Caco-2 (cell line): ENCODE results near the gene TNS1. TPM values are rescaled to one million over a fixed set of nuclear protein-coding genes. Genes with fewer than 3 reads are reported as not detected.
A peak's percentile ranks its signal among the peaks of the same experiment; 100 is the strongest.

Experiments
- BruUV-seq: library from RNA; stranded (reverse); fragments of 400-500 nt; replicated peaks from 2 replicates; lab custom pipeline; 2021; lab: Mats Ljungman, UMichigan
- CTCF ChIA-PET: fragments of 300-600 bp; sonication (Branson Sonifier 250); formaldehyde crosslinking; loops from one replicate; lab custom pipeline; 2022; ENCODE audit warnings: antibody characterized with exemption; lab: Charles Lee
- POLR2A ChIA-PET: fragments of 300-600 bp; sonication (Branson Sonifier 250); formaldehyde crosslinking; loops from one replicate; lab custom pipeline; 2022; ENCODE audit warnings: antibody characterized with exemption; lab: Charles Lee
- DNase-seq, 2 experiments: peaks; one replicate each; pipeline versions ENCODE4 v3.0.0 to v3.0.0-alpha.2; 2020 to 2022
- H3K27me3 ChIP-seq: replicated peaks from 2 replicates; pipeline ENCODE4 v1.6.0; 2011; ENCODE audit warnings: low read length; ENCODE audit not compliant: control insufficient read depth, insufficient read depth
- H3K36me3 ChIP-seq: 2 replicates; pipeline ENCODE4 v1.5.1; 2011; ENCODE audit warnings: low read length; ENCODE audit not compliant: control insufficient read depth, insufficient read depth
- H3K4me1 ChIP-seq: fragments of 250-450 bp; sonication (Bioruptor Pico); 2 replicates; pipeline ENCODE4 v1.5.1; 2020; ENCODE audit warnings: mild to moderate bottlenecking
- H3K4me3 ChIP-seq: 2 replicates; pipeline ENCODE4 v1.5.1; 2011; ENCODE audit warnings: low read depth, mild to moderate bottlenecking, control low read depth, low read length
- H3K9me3 ChIP-seq: fragments of 250-450 bp; sonication (Bioruptor Pico); 2 replicates; pipeline ENCODE4 v1.5.1; 2020; ENCODE audit warnings: mild to moderate bottlenecking, moderate library complexity
- H3K27ac Mint-ChIP-seq: one replicate; pipeline ENCODE4 v1.8.0; 2022; ENCODE audit warnings: mixed read lengths; ENCODE audit not compliant: unreplicated experiment
- H3K27me3 Mint-ChIP-seq: one replicate; pipeline ENCODE4 v1.8.0; 2022; ENCODE audit warnings: mixed read lengths; ENCODE audit not compliant: insufficient read depth, unreplicated experiment
- H3K36me3 Mint-ChIP-seq: one replicate; pipeline ENCODE4 v1.8.0; 2022; ENCODE audit warnings: mild to moderate bottlenecking, mixed read lengths; ENCODE audit not compliant: insufficient read depth, unreplicated experiment
- H3K4me1 Mint-ChIP-seq: one replicate; pipeline ENCODE4 v1.8.0; 2022; ENCODE audit warnings: low read depth, mixed read lengths; ENCODE audit not compliant: unreplicated experiment
- H3K4me3 Mint-ChIP-seq: one replicate; pipeline ENCODE4 v1.8.0; 2022; ENCODE audit warnings: mild to moderate bottlenecking, moderate library complexity, mixed read lengths; ENCODE audit not compliant: unreplicated experiment
- H3K9me3 Mint-ChIP-seq: one replicate; pipeline ENCODE4 v1.8.0; 2022; ENCODE audit warnings: mixed read lengths; ENCODE audit not compliant: unreplicated experiment
- CTCF ChIP-seq, 2 experiments: fragments of 200-600 bp in 1 of 2; IDR thresholded peaks; 1 replicate in 1 of 2; 2 replicates in 1 of 2; pipeline versions ENCODE4 v1.5.1 to v1.8.0; 2011 to 2022; ENCODE audit warnings: antibody characterized with exemption in 1 of 2, control low read depth in 1 of 2, inconsistent platforms in 1 of 2, low read depth in 1 of 2, low read length in 1 of 2, mild to moderate bottlenecking in 1 of 2, moderate library complexity in 1 of 2; ENCODE audit not compliant: insufficient read depth in 1 of 2, severe bottlenecking in 1 of 2, unreplicated experiment in 1 of 2
- intact Hi-C: fragments of 100-400 bp; cut with micrococcal nuclease; formaldehyde crosslinking; loops from one replicate; pipeline ENCODE4 v1.10.0; 2022; ENCODE audit not compliant: unreplicated experiment
- total RNA-seq: library from RNA; stranded (reverse); gene quantifications from 2 replicates; pipeline ENCODE4 v1.2.3, GENCODE V29; 2022

The TNS1 gene
- total RNA-seq, 1 experiment from 2014 or later = 16.1 TPM

GRCh38 chr2:217978536-217979150 is 24.2 kb downstream of the TNS1 start:
- H3K4me3 Mint-ChIP-seq = no peak overlapping the region
- peaks cover 5% of the 10 kb centered on the region for H3K27me3 Mint-ChIP-seq
- CTCF ChIA-PET = interaction anchor here (0.7 kb wide), 1 partner anchor 25 kb away, joined by 3 read pairs; no protein-coding TSS in a partner anchor
- intact Hi-C loops = no loop called here
- peaks cover 9% of the 10 kb centered on the region; the same call in 1 of the 2 replicates for H3K4me1 ChIP-seq
- TF ChIP-seq CTCF (IDR thresholded peaks at IDR 0.05; ENCODE audit: insufficient read depth in 1 of 2, low read depth in 1 of 2, low read length in 1 of 2, severe bottlenecking in 1 of 2, unreplicated experiment in 1 of 2) = no peak
- H3K9me3 Mint-ChIP-seq = no peaks in the 10 kb centered on the region
- no peaks in the 10 kb centered on the region for H3K36me3 Mint-ChIP-seq
- peak overlapping the region; percentile 18 for H3K27ac Mint-ChIP-seq
- H3K9me3 ChIP-seq = no peaks in the 10 kb centered on the region
- POLR2A ChIA-PET = no interaction called here
- BruUV-seq = no TSS peak
- peaks cover 8% of the 10 kb centered on the region for H3K4me1 Mint-ChIP-seq
- no peaks in the 10 kb centered on the region for H3K27me3 ChIP-seq
- peak overlapping the region; percentile 40 for H3K4me3 ChIP-seq
- no peaks in the 10 kb centered on the region for H3K36me3 ChIP-seq
- DNase-seq = peak in 1 of 2 experiments; percentile 20

DNA sequence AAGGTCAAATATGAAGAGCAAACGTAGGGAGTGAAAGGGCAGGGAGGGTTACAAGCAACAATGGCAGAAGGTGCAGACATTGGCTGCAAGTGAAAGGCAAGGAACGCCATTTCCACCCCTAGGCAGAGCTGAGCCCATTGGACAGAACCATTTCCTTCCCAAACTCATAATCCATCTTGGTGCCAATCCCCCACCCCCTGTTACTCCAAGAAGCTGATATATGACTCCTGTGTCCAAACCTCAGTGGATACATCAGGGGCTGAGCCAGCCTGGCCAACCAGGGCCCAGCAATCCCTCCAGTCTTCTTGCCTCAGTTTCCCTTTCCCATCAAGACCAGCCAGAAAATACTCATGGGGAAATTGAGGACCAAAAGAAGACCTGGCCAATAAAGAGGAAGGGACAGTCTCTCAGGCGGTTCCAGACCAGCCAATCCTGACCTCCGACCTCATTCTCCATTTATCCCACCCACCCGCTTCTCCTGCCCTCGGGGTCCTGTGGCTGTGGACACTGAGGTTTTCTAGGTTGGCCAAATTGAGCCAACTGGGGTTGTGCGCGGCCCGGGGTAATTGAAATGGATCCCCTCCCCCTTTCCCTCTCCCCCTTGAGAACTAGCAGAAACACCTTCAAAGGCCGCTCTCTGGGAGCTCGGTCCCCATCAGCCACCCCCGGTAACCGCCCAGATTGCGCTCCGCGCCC is 24.8 kb downstream of the TNS1 start:
- H3K9me3 ChIP-seq = no peaks in the 10 kb centered on the region
- no peaks in the 10 kb centered on the region for H3K9me3 Mint-ChIP-seq
- ChIA-PET POLR2A (no interaction called here), CTCF (no interaction called here)
- H3K36me3 Mint-ChIP-seq = no peaks in the 10 kb centered on the region
- no peaks in the 10 kb centered on the region for H3K36me3 ChIP-seq
- BruUV-seq = no TSS peak
- no peaks in the 10 kb centered on the region for H3K27me3 ChIP-seq
- peaks cover 8% of the 10 kb centered on the region for H3K4me1 Mint-ChIP-seq
- H3K4me1 ChIP-seq = peaks cover 9% of the 10 kb centered on the region; the same call in 1 of the 2 replicates
- H3K27ac Mint-ChIP-seq = no peak overlapping the region
- DNase-seq = no peak
- intact Hi-C loops = no loop called here
- peaks cover 6% of the 10 kb centered on the region for H3K27me3 Mint-ChIP-seq
- H3K4me3 Mint-ChIP-seq = no peak overlapping the region
- H3K4me3 ChIP-seq = peak overlapping the region; percentile 40
- no peak for TF ChIP-seq CTCF (IDR thresholded peaks at IDR 0.05; ENCODE audit: insufficient read depth in 1 of 2, low read depth in 1 of 2, low read length in 1 of 2, severe bottlenecking in 1 of 2, unreplicated experiment in 1 of 2)

DNA sequence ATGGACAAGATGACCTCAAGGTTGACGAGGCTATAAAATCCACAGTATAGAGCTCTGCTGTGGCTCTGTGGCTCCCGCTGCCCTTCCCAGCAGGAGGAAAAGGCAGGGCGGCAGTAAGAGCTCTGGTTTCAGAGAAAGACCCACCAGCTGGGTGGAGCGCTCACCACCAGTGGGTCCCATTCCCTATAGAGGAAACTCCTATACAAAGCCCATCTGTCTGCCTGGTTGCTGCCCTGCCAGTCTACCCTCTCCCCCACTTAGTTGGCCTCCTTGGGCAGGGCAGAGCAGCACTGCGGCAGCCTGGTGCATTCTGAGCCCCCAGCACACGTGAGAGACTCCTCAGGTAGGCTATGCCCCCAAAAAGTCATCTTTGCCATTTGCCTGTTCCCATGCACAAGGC is 26.5 kb downstream of the TNS1 start:
- no TSS peak for BruUV-seq
- TF ChIP-seq CTCF (IDR thresholded peaks at IDR 0.05; ENCODE audit: insufficient read depth in 1 of 2, low read depth in 1 of 2, low read length in 1 of 2, severe bottlenecking in 1 of 2, unreplicated experiment in 1 of 2) = no peak
- Mint-ChIP-seq H3K4me3 (no peak overlapping the region), H3K4me1 (peaks cover 8% of the 10 kb centered on the region), H3K27ac (no peak overlapping the region), H3K9me3 (no peaks in the 10 kb centered on the region), H3K36me3 (no peaks in the 10 kb centered on the region), H3K27me3 (peaks cover 7% of the 10 kb centered on the region)
- ChIA-PET POLR2A (no interaction called here), CTCF (no interaction called here)
- peaks cover 9% of the 10 kb centered on the region; the same call in 1 of the 2 replicates for H3K4me1 ChIP-seq
- no peak overlapping the region for H3K4me3 ChIP-seq
- H3K27me3 ChIP-seq = no peaks in the 10 kb centered on the region
- intact Hi-C loops = no loop called here
- no peaks in the 10 kb centered on the region for H3K9me3 ChIP-seq
- H3K36me3 ChIP-seq = no peaks in the 10 kb centered on the region
- no peak for DNase-seq
